ENCODE measurements around the gene DDX50. TPM values are rescaled to one million over a fixed set of nuclear protein-coding genes. Genes with fewer than 3 reads are reported as not detected.
A peak's percentile ranks its signal among the peaks of the same experiment; 100 is the strongest.

The DDX50 gene
- total RNA-seq, 1 donor from 2014 or later = 64.3 TPM

GRCh38 chr10:68987611-68988010, 86.5 kb downstream of the DDX50 start:
- DNase-seq (ENCODE audit: low read depth) = no peak

DNA sequence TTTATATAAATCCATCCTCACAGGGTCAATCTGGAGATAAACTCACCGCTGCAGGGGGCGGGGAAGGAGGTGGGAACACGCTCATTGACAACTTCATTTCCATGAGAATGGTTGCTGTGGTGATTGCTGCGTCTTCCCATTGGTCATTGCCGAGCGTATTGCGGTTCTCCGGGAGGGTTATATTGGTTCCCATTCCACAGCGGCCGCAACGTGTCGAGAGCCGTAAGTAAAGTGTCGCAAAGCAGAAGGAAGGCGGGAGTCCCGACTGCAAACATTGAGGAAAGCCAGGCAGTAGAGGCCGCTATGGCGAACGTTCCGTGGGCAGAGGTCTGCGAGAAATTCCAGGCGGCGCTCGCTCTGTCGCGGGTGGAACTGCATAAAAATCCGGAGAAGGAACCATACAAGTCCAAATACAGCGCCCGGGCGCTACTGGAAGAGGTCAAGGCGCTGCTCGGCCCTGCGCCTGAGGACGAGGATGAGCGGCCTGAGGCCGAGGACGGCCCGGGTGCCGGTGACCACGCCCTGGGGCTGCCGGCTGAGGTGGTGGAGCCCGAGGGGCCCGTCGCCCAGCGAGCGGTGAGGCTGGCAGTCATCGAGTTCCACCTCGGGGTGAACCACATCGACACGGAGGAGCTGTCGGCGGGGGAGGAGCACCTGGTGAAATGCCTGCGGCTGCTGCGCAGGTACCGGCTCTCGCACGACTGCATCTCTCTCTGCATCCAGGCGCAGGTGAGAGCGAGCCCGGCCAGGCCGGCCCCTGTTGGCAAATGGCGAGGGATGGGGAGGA, 87.6 kb downstream of the DDX50 start, which contains the start of gene KIFBP:
TSS of gene KIFBP (plus strand) at position 274 of the 787 bp plus-strand sequence. CDS start at position 304, 30 bp downstream.
- peak; percentile 98 for DNase-seq (ENCODE audit: low read depth)

GRCh38 chr10:68989317-68989990, 88.3 kb downstream of the DDX50 start:
- peak; percentile 2 for DNase-seq (ENCODE audit: low read depth)

DNA sequence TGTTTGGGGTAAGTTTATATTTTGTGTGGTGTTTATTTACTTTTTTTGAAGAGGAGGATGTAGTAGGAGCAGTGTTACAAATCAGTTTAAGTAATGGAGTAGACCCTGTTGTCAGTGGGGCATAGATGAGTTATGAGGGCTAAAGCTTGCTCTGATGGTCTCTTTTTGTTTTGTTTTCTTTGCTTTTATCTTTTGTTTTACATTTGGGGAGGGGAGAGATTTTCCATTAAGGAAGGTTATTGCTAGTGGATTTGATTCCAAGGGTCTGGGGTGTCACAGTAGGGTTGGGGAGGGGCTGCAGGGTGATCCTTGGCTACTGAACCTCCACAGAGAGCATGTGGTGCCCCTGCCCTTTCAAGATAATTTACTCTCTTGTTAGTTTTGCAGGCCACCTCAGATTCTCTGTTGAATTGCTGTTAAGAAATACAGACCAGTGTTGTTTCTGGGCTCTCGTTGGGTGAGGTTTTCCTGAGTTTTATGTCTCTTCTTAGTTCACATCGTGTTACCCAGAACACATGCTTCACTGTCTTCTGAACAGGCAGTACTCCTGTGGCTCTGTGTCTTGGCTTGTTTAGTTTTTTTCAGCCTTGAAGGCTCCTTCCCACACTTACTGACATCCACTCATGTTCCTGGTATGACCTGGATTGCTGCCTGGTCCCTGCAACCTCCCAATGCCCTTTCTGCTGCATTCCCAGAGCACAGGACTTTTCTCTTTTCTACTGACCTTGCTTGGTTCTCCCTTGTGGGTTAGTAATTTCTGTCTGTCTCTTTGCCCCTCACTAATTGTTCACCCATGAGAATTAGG, 91.7 kb downstream of the DDX50 start:
- DNase-seq (ENCODE audit: low read depth) = peak; percentile 85

Other genes with a start within 250 kb of the DDX50 start
- gene CCAR1, start 180.1 kb upstream of the DDX50 start, total RNA-seq = 19.4 and 54.3 TPM in 2 replicates
- 0.35 and 2.9 TPM in 2 replicates for gene STOX1, start 73.8 kb upstream of the DDX50 start, total RNA-seq
- gene DDX21, start 54.9 kb downstream of the DDX50 start, total RNA-seq = 107 and 153 TPM in 2 replicates
- 54.9 and 73.8 TPM in 2 replicates for gene KIFBP, start 87.5 kb downstream of the DDX50 start, total RNA-seq
- gene SRGN, start 186.8 kb downstream of the DDX50 start, total RNA-seq = 18.0 and 53.7 TPM in 2 replicates
- 77.3 and 79.3 TPM in 2 replicates for gene VPS26A, start 222.9 kb downstream of the DDX50 start, total RNA-seq